ENCODE results near the gene APOL5.
"Not testable (repeated sequence)": the region's sequence is repeated elsewhere in the genome, so short reads cannot be mapped to it uniquely, and the experiment has no call there.

APOL5 gene

GRCh38 chr22:35737886-35738285 lies 20.2 kb downstream of the APOL5 start:
- DNase-seq (ENCODE audit: low read depth); H3K4me3 ChIP-seq (ENCODE audit: low read depth, low read length): not testable (repeated sequence)

GRCh38 chr22:35739076-35739930 lies 21.6 kb downstream of the APOL5 start:
- no peak for DNase-seq (ENCODE audit: low read depth)

GRCh38 chr22:35739931-35740380 lies 22.3 kb downstream of the APOL5 start:
- no peak for DNase-seq (ENCODE audit: low read depth)
- H3K4me3 ChIP-seq (ENCODE audit: low read depth, low read length): no peak overlapping the region

More at GRCh38 chr22:35739076-35739930, 21.6 kb downstream of the APOL5 start:
- H3K4me3 ChIP-seq (ENCODE audit: low read depth, low read length): no peak overlapping the region

GRCh38 chr22:35740616-35741015 lies 22.9 kb downstream of the APOL5 start:
- no peak overlapping the region for H3K4me3 ChIP-seq (ENCODE audit: low read depth, low read length)
- DNase-seq (ENCODE audit: low read depth): no peak

- no peak overlapping the region for H3K4me3 ChIP-seq (ENCODE audit: low read depth, low read length)
- peak; percentile 43 for DNase-seq (ENCODE audit: low read depth)
Observed at GRCh38 chr22:35742342-35743100, 24.8 kb downstream of the APOL5 start.

- DNase-seq (ENCODE audit: low read depth): no peak
Observed at GRCh38 chr22:35743326-35743860, 25.7 kb downstream of the APOL5 start.

GRCh38 chr22:35746248-35746647 lies 28.6 kb downstream of the APOL5 start:
- no peak for DNase-seq (ENCODE audit: low read depth)
- H3K4me3 ChIP-seq (ENCODE audit: low read depth, low read length): no peak overlapping the region

More at GRCh38 chr22:35743326-35743860, 25.7 kb downstream of the APOL5 start:
- H3K4me3 ChIP-seq (ENCODE audit: low read depth, low read length): no peak overlapping the region

GRCh38 chr22:35746946-35747703 lies 29.5 kb downstream of the APOL5 start:
- no peak overlapping the region for H3K4me3 ChIP-seq (ENCODE audit: low read depth, low read length)
- DNase-seq (ENCODE audit: low read depth): no peak

- no peak overlapping the region for H3K4me3 ChIP-seq (ENCODE audit: low read depth, low read length)
Observed at GRCh38 chr22:35749808-35750207, 32.1 kb downstream of the APOL5 start.

GRCh38 chr22:35752006-35752862 lies 34.6 kb downstream of the APOL5 start:
- no peak overlapping the region for H3K4me3 ChIP-seq (ENCODE audit: low read depth, low read length)
- DNase-seq (ENCODE audit: low read depth): no peak

More at GRCh38 chr22:35749808-35750207, 32.1 kb downstream of the APOL5 start:
- no peak for DNase-seq (ENCODE audit: low read depth)

GRCh38 chr22:35752863-35753189 lies 35.2 kb downstream of the APOL5 start:
- DNase-seq (ENCODE audit: low read depth): no peak
- no peak overlapping the region for H3K4me3 ChIP-seq (ENCODE audit: low read depth, low read length)

- H3K4me3 ChIP-seq (ENCODE audit: low read depth, low read length): no peak overlapping the region
- no peak for DNase-seq (ENCODE audit: low read depth)
Observed at GRCh38 chr22:35754761-35755160, 37.1 kb downstream of the APOL5 start.

GRCh38 chr22:35756722-35757121 lies 39.0 kb downstream of the APOL5 start:
- no peak overlapping the region for H3K4me3 ChIP-seq (ENCODE audit: low read depth, low read length)
- no peak for DNase-seq (ENCODE audit: low read depth)

GRCh38 chr22:35758394-35758793 lies 40.7 kb downstream of the APOL5 start:
- H3K4me3 ChIP-seq (ENCODE audit: low read depth, low read length): no peak overlapping the region
- no peak for DNase-seq (ENCODE audit: low read depth)

GRCh38 chr22:35761037-35761436 lies 43.4 kb downstream of the APOL5 start:
- H3K4me3 ChIP-seq (ENCODE audit: low read depth, low read length): no peak overlapping the region
- no peak for DNase-seq (ENCODE audit: low read depth)

- H3K4me3 ChIP-seq (ENCODE audit: low read depth, low read length): no peak overlapping the region
- no peak for DNase-seq (ENCODE audit: low read depth)
Observed at GRCh38 chr22:35766654-35767580, 49.2 kb downstream of the APOL5 start.

- no peak overlapping the region for H3K4me3 ChIP-seq (ENCODE audit: low read depth, low read length)
- no peak for DNase-seq (ENCODE audit: low read depth)
Observed at GRCh38 chr22:35769974-35770373, 52.3 kb downstream of the APOL5 start.

GRCh38 chr22:35775339-35775738 lies 57.7 kb downstream of the APOL5 start:
- H3K4me3 ChIP-seq (ENCODE audit: low read depth, low read length): no peak overlapping the region
- no peak for DNase-seq (ENCODE audit: low read depth)
